ENCODE measurements around the gene SPSB4. TPM values are rescaled to one million over a fixed set of nuclear protein-coding genes. Genes with fewer than 3 reads are reported as not detected.

Gene SPSB4
- total RNA-seq, 1 experiment from 2014 or later: 0.05 TPM

GRCh38 chr3:141093397-141093796, 42.2 kb downstream of the SPSB4 start:
- in situ Hi-C loops (cut with HindIII; ENCODE audit: low pct_unique_long_range_greater_than_20kb, low sequenced_read_pairs) (no loop called here), intact Hi-C loops (cut with micrococcal nuclease; ENCODE audit: unreplicated experiment) (no loop called here)
- ATAC-seq (no peak; the same call in 1 of the 2 replicates), DNase-seq (ENCODE audit: low read depth, low spot score) (no peak)
- TF ChIP-seq CTCF (IDR thresholded peaks at IDR 0.05) (no peak), TCF7L2 (IDR thresholded peaks at IDR 0.05; ENCODE audit: low read depth, low read length) (no peak), POLR2AphosphoS5 (IDR thresholded peaks at IDR 0.05; ENCODE audit: low read depth, low read length) (no peak), REST (IDR thresholded peaks at IDR 0.05; ENCODE audit: insufficient read depth in 1 of 2, low read depth in 2 of 2, low read length in 1 of 2) (no peak), SIN3A (IDR thresholded peaks at IDR 0.05; ENCODE audit: borderline replicate concordance, insufficient read depth, low read depth, low read length) (no peak)
- Histone ChIP-seq H3K36me3 (ENCODE audit: control insufficient read depth, insufficient read depth, low read length) (no peaks in the 10 kb centered on the region), H3K9me3 (ENCODE audit: control insufficient read depth, insufficient read depth, low read depth, low read length) (no peaks in the 10 kb centered on the region), H3K27ac (ENCODE audit: low read length) (no peak overlapping the region), H3K27me3 (ENCODE audit: control insufficient read depth, insufficient read depth, low read length) (no peaks in the 10 kb centered on the region; the same call in 1 of the 2 replicates), H3K4me1 (ENCODE audit: control insufficient read depth, insufficient read depth, low read length) (no peaks in the 10 kb centered on the region), H3K4me3 (ENCODE audit: low read depth in 2 of 2, low read length in 2 of 2) (no peak overlapping the region)
- no TSS peak for BruUV-seq (replicated peaks)
- POLR2A ChIA-PET: no interaction called here
- CTCF ChIA-PET: no interaction called here

- in situ Hi-C loops (cut with HindIII; ENCODE audit: low pct_unique_long_range_greater_than_20kb, low sequenced_read_pairs): no loop called here
- intact Hi-C loops (cut with micrococcal nuclease; ENCODE audit: unreplicated experiment): no loop called here
- POLR2A ChIA-PET: no interaction called here
- TF ChIP-seq CTCF (IDR thresholded peaks at IDR 0.05) (no peak), TCF7L2 (IDR thresholded peaks at IDR 0.05; ENCODE audit: low read depth, low read length) (no peak), SIN3A (IDR thresholded peaks at IDR 0.05; ENCODE audit: borderline replicate concordance, insufficient read depth, low read depth, low read length) (no peak), REST (IDR thresholded peaks at IDR 0.05; ENCODE audit: insufficient read depth in 1 of 2, low read depth in 2 of 2, low read length in 1 of 2) (no peak), POLR2AphosphoS5 (IDR thresholded peaks at IDR 0.05; ENCODE audit: low read depth, low read length) (no peak)
- Histone ChIP-seq H3K4me1 (ENCODE audit: control insufficient read depth, insufficient read depth, low read length) (no peaks in the 10 kb centered on the region), H3K27me3 (ENCODE audit: control insufficient read depth, insufficient read depth, low read length) (no peaks in the 10 kb centered on the region; the same call in 1 of the 2 replicates), H3K36me3 (ENCODE audit: control insufficient read depth, insufficient read depth, low read length) (no peaks in the 10 kb centered on the region), H3K9me3 (ENCODE audit: control insufficient read depth, insufficient read depth, low read depth, low read length) (no peaks in the 10 kb centered on the region), H3K4me3 (ENCODE audit: low read depth in 2 of 2, low read length in 2 of 2) (no peak overlapping the region), H3K27ac (ENCODE audit: low read length) (no peak overlapping the region)
- DNase-seq (ENCODE audit: low read depth, low spot score): no peak
- BruUV-seq (replicated peaks): no TSS peak
- peak; percentile 46; the same call in 1 of the 2 replicates for ATAC-seq
- CTCF ChIA-PET: no interaction called here
These were observed 43.0 kb downstream of the SPSB4 start for GRCh38 chr3:141093971-141094684.
